T-cell (primary cell): Measurements from ENCODE around the gene KRT2. TPM values are rescaled to one million over a fixed set of nuclear protein-coding genes. Genes with fewer than 3 reads are reported as not detected.

Source experiments
- ATAC-seq, 4 experiments: fragments of 200-7000 bp in 3 of 4; fragments of 150-1000 bp in 1 of 4; cut with Tn5 transposase; replicated peaks in 1 of 4; 1 replicate in 3 of 4; 2 replicates in 1 of 4; pipeline ENCODE4 v1.10.0; 2021; ENCODE audit warnings: moderate library complexity in 3 of 4, mild to moderate bottlenecking in 2 of 4, moderate number of reproducible peaks in 1 of 4
- CTCF ChIA-PET, 2 donors: fragments of 300-600 bp; sonication (Branson Sonifier 250); formaldehyde crosslinking; loops; one replicate each; lab custom pipeline; 2022; ENCODE audit warnings: antibody characterized with exemption in 2 of 2; lab: Charles Lee
- POLR2A ChIA-PET, 2 donors: fragments of 300-600 bp; sonication (Branson Sonifier 250); formaldehyde crosslinking; loops; one replicate each; lab custom pipeline; 2022; ENCODE audit warnings: antibody characterized with exemption in 2 of 2; lab: Charles Lee
- DNase-seq, 35 experiments: peaks; one replicate each; pipeline versions ENCODE4 v3.0.0 to v3.0.0-alpha.2; 2013 to 2023
- H3K27ac ChIP-seq: one replicate; pipeline ENCODE4 v1.5.1; 2013; ENCODE audit warnings: low read length
- H3K27me3 ChIP-seq, 2 experiments: replicated peaks in 1 of 2; 1 replicate in 1 of 2; 2 replicates in 1 of 2; pipeline versions ENCODE4 v1.6.1 to v1.7.0; 2013; ENCODE audit warnings: low read length in 1 of 2, mixed read lengths in 1 of 2; ENCODE audit not compliant: control insufficient read depth in 2 of 2, insufficient read depth in 2 of 2; ENCODE audit errors: extremely low read depth in 1 of 2
- H3K36me3 ChIP-seq, 2 donors: 1 replicate in 1 of 2; 2 replicates in 1 of 2; pipeline versions ENCODE4 v1.6.1 to v1.7.0; 2013; ENCODE audit warnings: low read length in 1 of 2; ENCODE audit not compliant: control insufficient read depth in 2 of 2, insufficient read depth in 1 of 2; ENCODE audit errors: extremely low read depth in 1 of 2
- H3K4me1 ChIP-seq, 2 experiments: 1 replicate in 1 of 2; 2 replicates in 1 of 2; pipeline versions ENCODE4 v1.6.1 to v1.7.0; 2013; ENCODE audit warnings: low read length in 2 of 2, mixed read lengths in 1 of 2; ENCODE audit not compliant: insufficient read depth in 2 of 2, control insufficient read depth in 1 of 2; ENCODE audit errors: extremely low read depth in 1 of 2
- H3K4me3 ChIP-seq, 2 donors: 1 replicate in 1 of 2; 2 replicates in 1 of 2; pipeline versions ENCODE4 v1.5.1 to v1.7.0; 2013; ENCODE audit warnings: mild to moderate bottlenecking in 2 of 2, low read length in 1 of 2, moderate library complexity in 1 of 2; ENCODE audit not compliant: control insufficient read depth in 1 of 2; ENCODE audit errors: extremely low read depth in 1 of 2
- H3K9me3 ChIP-seq: 2 replicates; pipeline ENCODE4 v1.7.0; 2013
- H3K27ac Mint-ChIP-seq, 2 donors: one replicate each; pipeline ENCODE4 v1.8.0; 2020 to 2021; ENCODE audit warnings: mild to moderate bottlenecking in 2 of 2, mixed read lengths in 2 of 2
- H3K27me3 Mint-ChIP-seq, 2 donors: one replicate each; pipeline ENCODE4 v1.8.0; 2021 to 2022; ENCODE audit warnings: mixed read lengths in 2 of 2
- H3K36me3 Mint-ChIP-seq: one replicate; pipeline ENCODE4 v1.8.0; 2021; ENCODE audit warnings: mixed read lengths
- H3K4me1 Mint-ChIP-seq, 3 donors: one replicate each; pipeline ENCODE4 v1.8.0; 2020 to 2022; ENCODE audit warnings: mixed read lengths in 3 of 3, mild to moderate bottlenecking in 1 of 3
- H3K4me3 Mint-ChIP-seq, 3 donors: one replicate each; pipeline ENCODE4 v1.8.0; 2020 to 2022; ENCODE audit warnings: mild to moderate bottlenecking in 3 of 3, mixed read lengths in 3 of 3, moderate library complexity in 3 of 3
- H3K9me3 Mint-ChIP-seq, 3 donors: one replicate each; pipeline ENCODE4 v1.8.0; 2020 to 2022; ENCODE audit warnings: mixed read lengths in 3 of 3
- WGBS: methylation state at CpG from one replicate; pipeline ENCODE4 v1.1.5; 2013; ENCODE audit warnings: missing lambda C conversion rate; ENCODE audit not compliant: insufficient coverage; 5-methylcytosine and 5-hydroxymethylcytosine counted together
- total RNA-seq, 35 experiments: library from RNA in 6 of 35; stranded (reverse) in 6 of 35; fragments of 120-200 nt in 1 of 35; gene quantifications; one replicate each; pipeline versions ENCODE4 v1.2.1 to v1.2.4 and lab custom pipeline; 2013 to 2026

The KRT2 gene
- total RNA-seq, 5 donors from 2014 or later (not counting 1 experiment from before 2014, with no cell fraction given), result 0.13 to 2.6 (median 0.82) TPM

DNA sequence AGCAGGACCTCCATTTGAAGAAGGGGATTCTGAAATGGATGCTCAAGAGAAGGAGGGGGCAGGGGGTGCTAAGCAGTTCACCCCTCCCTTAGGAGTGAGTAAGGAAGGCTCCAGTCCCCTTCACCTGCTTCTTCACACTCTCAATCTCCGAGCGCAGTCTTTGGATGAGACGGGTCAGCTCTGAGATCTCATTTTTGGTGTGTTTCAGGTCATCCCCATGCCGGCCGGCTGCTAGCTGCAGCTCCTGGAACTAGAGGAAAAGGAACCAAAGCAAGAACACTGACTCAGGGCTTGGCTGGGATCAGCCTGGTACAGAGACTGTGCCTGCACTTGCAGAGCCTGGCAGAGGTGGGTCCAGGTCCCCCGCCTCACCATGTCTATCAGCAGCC, 40.9 kb downstream of the KRT2 start:
- Histone ChIP-seq H3K27me3 (peaks cover 0 to 3% of the 10 kb centered on the region in 2 experiments), H3K27ac (peak overlapping the region; percentile 60), H3K36me3 (no peaks in the 10 kb centered on the region), H3K4me3 (peak overlapping the region; percentile 34 to 55), H3K4me1 (peaks cover 89 to 93% of the 10 kb centered on the region in 2 experiments), H3K9me3 (no peaks in the 10 kb centered on the region)
- 100% methylated on average over 6 of the region's 6 CpGs for WGBS
- CTCF ChIA-PET, result interaction anchor here (0.7 to 1.6 kb wide), 6 partner anchors 25 to 260 kb away, joined by 3 to 24 read pairs (median 6); no protein-coding TSS in a partner anchor
- Mint-ChIP-seq H3K27me3 (peaks cover 0 to 5% of the 10 kb centered on the region in 2 donors), H3K27ac (peak overlapping the region; percentile 89 to 99), H3K4me3 (peak overlapping the region; percentile 65 to 79 (median 67)), H3K4me1 (peaks cover 94 to 98% (median 97%) of the 10 kb centered on the region in 3 donors), H3K36me3 (peaks cover 7% of the 10 kb centered on the region), H3K9me3 (no peaks in the 10 kb centered on the region)
- DNase-seq (peak in 1 of 35 experiments; percentile 13), ATAC-seq (no peak)
- POLR2A ChIA-PET, result interaction anchor here in 1 of 2 donors (1.1 kb wide), 1 partner anchor 34 kb away, joined by 3 read pairs; no protein-coding TSS in a partner anchor

DNA sequence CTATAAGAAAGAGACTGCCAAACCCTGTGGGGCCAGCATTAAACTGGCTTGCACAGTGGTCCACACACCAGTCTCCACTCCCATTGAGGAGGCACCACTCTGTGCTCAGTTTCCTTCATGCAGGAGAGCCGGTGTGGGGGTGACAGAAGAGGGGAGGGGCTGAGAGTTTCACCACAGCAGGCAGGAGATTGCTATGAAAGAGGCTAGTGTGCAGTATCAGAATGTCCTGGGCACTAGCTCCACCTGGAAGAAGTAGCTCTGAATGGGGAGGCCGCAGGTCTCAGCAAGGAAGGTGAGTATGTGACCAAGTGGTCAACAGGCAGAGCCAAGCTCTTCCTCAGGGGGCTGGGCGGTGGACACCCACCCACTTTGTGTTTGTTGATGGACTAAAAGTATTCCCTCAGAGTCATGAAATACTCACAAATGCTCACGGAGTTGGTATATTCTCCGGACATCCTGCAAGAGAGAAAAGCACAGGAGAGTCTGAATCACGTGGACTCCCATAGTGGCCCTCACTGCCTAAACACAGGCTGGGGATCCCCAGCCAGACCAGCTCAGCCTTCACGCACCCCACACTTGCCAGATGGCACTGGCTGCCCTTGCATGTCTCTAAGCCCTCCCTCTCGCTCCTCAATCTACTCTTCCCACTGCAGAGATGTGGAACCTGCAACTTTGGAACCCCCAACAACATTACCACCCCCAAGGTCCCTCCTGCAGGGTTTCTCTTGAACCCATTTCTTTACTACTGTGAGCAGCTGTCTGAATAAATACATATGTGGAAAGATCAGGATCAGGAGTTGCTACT, 43.0 kb downstream of the KRT2 start:
- peaks cover 84 to 92% of the 10 kb centered on the region in 2 experiments for H3K4me1 ChIP-seq
- POLR2A ChIA-PET, result no interaction called here
- Mint-ChIP-seq H3K27me3 (peaks cover 0 to 5% of the 10 kb centered on the region in 2 donors), H3K27ac (peak overlapping the region; percentile 92 to 99), H3K4me3 (peak overlapping the region in 2 of 3 donors; percentile 11 to 67), H3K4me1 (peaks cover 94 to 98% (median 96%) of the 10 kb centered on the region in 3 donors), H3K36me3 (peaks cover 7% of the 10 kb centered on the region), H3K9me3 (no peaks in the 10 kb centered on the region)
- ATAC-seq, result no peak
- peak in 5 of 35 experiments; percentile 18 to 45 (median 32) for DNase-seq
- peak overlapping the region; percentile 60 for H3K27ac ChIP-seq
- 92% methylated on average over 5 of the region's 8 CpGs for WGBS
- H3K27me3 ChIP-seq, result peaks cover 0 to 3% of the 10 kb centered on the region in 2 experiments
- CTCF ChIA-PET, result interaction anchor here in 1 of 2 donors (0.9 to 1.7 kb wide), 2 partner anchors 23 to 271 kb away, joined by 3 to 5 read pairs; no protein-coding TSS in a partner anchor
- no peaks in the 10 kb centered on the region for H3K36me3 ChIP-seq
- H3K4me3 ChIP-seq, result no peak overlapping the region
- no peaks in the 10 kb centered on the region for H3K9me3 ChIP-seq

DNA sequence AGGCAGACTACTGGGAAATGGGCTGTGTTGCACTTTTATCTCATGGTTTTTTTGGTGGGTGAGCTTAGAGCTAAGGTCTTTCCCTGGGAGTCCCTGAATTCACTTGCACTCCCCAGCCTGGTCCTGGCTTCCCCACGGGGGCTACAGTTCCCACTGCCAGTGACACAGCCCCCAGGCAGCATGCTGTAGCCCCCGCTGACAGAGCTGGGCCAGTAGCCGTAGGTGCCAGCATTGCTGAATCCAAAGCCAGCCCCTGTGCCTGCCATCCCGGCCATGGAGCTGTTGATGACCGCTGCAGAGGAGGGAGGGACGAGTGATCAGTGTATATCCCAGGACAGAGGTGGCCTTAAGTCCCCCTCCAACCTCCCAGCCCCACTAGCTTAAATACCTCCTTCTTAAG, 43.9 kb downstream of the KRT2 start:
- Mint-ChIP-seq H3K27me3 (peaks cover 0 to 5% of the 10 kb centered on the region in 2 donors), H3K9me3 (no peaks in the 10 kb centered on the region), H3K36me3 (peaks cover 7% of the 10 kb centered on the region), H3K27ac (peak overlapping the region; percentile 92 to 99), H3K4me3 (peak overlapping the region in 1 of 3 donors; percentile 67), H3K4me1 (peaks cover 94 to 98% (median 96%) of the 10 kb centered on the region in 3 donors)
- DNase-seq (peak in 1 of 35 experiments; percentile 7), ATAC-seq (no peak)
- ChIA-PET POLR2A (no interaction called here), CTCF (interaction anchor here in 1 of 2 donors (1.7 kb wide), 1 partner anchor 22 kb away, joined by 5 read pairs; no protein-coding TSS in a partner anchor)
- H3K4me1 ChIP-seq, result peaks cover 79 to 93% of the 10 kb centered on the region in 2 experiments
- H3K36me3 ChIP-seq, result no peaks in the 10 kb centered on the region
- H3K27me3 ChIP-seq, result peaks cover 0 to 3% of the 10 kb centered on the region in 2 experiments
- peak overlapping the region; percentile 31 for H3K27ac ChIP-seq
- WGBS, result 93% methylated on average over 3 of the region's 6 CpGs
- no peaks in the 10 kb centered on the region for H3K9me3 ChIP-seq
- no peak overlapping the region for H3K4me3 ChIP-seq

DNA sequence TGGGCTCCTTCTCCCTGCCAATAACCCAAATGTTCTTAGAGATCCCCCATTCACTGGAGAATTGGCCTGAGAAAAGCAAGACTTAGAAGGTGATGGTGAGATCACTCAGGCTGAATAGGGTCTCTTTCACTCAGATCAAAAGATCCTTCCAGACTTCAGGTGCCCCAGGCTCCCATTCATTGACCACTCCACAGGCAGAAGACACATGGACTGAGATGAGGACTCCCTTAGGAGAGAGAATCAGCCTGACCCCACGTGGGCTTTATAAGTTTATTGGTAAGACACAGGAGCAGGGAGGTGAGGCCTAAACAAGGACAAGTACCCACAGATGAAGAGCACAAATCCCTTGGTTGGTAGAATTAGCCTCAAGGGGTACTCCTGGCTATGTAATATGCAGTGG, 44.7 kb downstream of the KRT2 start:
- H3K27ac Mint-ChIP-seq, result peak overlapping the region; percentile 92 to 99

DNA sequence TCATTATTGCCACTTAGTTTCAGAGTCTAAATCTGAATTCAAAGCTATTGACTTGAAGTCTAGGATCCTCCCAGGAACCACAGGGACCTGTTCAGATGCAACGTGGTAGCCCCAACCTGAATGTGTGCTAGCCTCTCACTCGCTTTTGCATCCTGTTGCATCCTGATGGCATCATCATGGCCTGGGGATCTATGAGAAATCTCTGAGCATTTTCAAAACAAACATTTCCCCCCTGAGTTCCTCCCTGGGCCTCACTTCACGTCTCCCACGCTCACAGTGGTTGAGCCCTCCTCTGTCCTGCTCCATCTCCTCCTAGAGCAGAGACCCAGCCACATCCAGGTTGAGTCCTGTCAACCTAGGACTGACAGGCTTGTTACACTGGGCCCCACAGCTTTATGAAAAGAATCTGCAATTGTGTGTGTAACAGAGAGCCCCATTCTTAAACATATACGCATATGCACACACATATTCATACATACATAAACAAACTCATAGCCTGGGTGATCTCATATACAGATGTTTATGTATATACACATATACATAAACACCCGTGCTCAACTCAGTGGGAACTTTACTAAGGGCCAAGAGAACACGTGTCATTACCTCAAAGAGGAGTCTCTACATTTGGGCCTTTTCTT, 45.3 kb downstream of the KRT2 start:
- Histone ChIP-seq H3K36me3 (no peaks in the 10 kb centered on the region), H3K9me3 (no peaks in the 10 kb centered on the region), H3K27ac (no peak overlapping the region), H3K4me1 (peaks cover 75 to 86% of the 10 kb centered on the region in 2 experiments), H3K27me3 (peaks cover 0 to 4% of the 10 kb centered on the region in 2 experiments), H3K4me3 (no peak overlapping the region)
- CTCF ChIA-PET, result no interaction called here
- POLR2A ChIA-PET, result no interaction called here
- Mint-ChIP-seq H3K27ac (peak overlapping the region; percentile 92 to 99), H3K36me3 (peaks cover 6% of the 10 kb centered on the region), H3K4me1 (peaks cover 94 to 98% (median 96%) of the 10 kb centered on the region in 3 donors), H3K27me3 (peaks cover 0 to 4% of the 10 kb centered on the region in 2 donors), H3K4me3 (peak overlapping the region in 1 of 3 donors; percentile 67), H3K9me3 (no peaks in the 10 kb centered on the region)
- no peak for ATAC-seq
- WGBS, result 78% methylated on average over 5 of the region's 7 CpGs
- DNase-seq, result peak in 2 of 35 experiments; percentile 4 to 5

More for the DNA sequence above, 44.7 kb downstream of the KRT2 start:
- H3K4me1 ChIP-seq, result peaks cover 78 to 92% of the 10 kb centered on the region in 2 experiments
- no peak for ATAC-seq
- Mint-ChIP-seq H3K9me3 (no peaks in the 10 kb centered on the region), H3K27me3 (peaks cover 0 to 5% of the 10 kb centered on the region in 2 donors), H3K4me1 (peaks cover 94 to 98% (median 96%) of the 10 kb centered on the region in 3 donors), H3K4me3 (peak overlapping the region in 1 of 3 donors; percentile 67), H3K36me3 (peaks cover 7% of the 10 kb centered on the region)
- no peak overlapping the region for H3K4me3 ChIP-seq
- no peak overlapping the region for H3K27ac ChIP-seq
- no peaks in the 10 kb centered on the region for H3K9me3 ChIP-seq
- ChIA-PET POLR2A (no interaction called here), CTCF (interaction anchor here in 1 of 2 donors (1.7 kb wide), 1 partner anchor 21 kb away, joined by 5 read pairs; no protein-coding TSS in a partner anchor)
- H3K27me3 ChIP-seq, result peaks cover 0 to 3% of the 10 kb centered on the region in 2 experiments
- H3K36me3 ChIP-seq, result no peaks in the 10 kb centered on the region
- WGBS, result no CpG with 5 or more reads among the region's 1 CpG
- peak in 1 of 35 experiments; percentile 2 for DNase-seq

DNA sequence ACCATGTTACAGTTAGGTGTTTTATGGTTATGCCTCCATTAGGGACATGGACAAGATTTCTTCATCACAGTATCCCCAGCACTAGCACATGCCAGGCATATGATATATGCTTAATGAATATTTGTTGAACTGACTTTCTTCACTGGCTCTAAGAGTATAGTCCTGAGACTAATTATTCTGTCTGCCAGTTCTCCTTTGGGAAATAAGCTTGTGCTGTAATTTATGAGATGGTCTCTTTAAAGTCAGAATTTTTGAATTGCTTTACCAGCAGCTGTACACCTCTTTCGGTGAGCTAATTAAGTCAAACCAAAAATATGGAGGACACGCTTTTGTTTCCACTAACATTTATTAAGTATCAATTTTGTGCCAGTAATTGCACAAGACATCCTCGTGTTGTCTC, 45.9 kb downstream of the KRT2 start:
- no peaks in the 10 kb centered on the region for H3K36me3 ChIP-seq
- DNase-seq, result no peak
- H3K4me1 ChIP-seq, result peaks cover 73 to 81% of the 10 kb centered on the region in 2 experiments
- H3K36me3 Mint-ChIP-seq, result peaks cover 4% of the 10 kb centered on the region
- peak overlapping the region; percentile 29 to 60 for H3K27ac Mint-ChIP-seq
- peaks cover 0 to 10% of the 10 kb centered on the region in 2 experiments for H3K27me3 ChIP-seq
- ChIA-PET CTCF (interaction anchor here in 1 of 2 donors (0.6 kb wide), 1 partner anchor 274 kb away, joined by 3 read pairs; no protein-coding TSS in a partner anchor), POLR2A (no interaction called here)
- no peaks in the 10 kb centered on the region for H3K9me3 ChIP-seq
- H3K27ac ChIP-seq, result no peak overlapping the region
- H3K4me1 Mint-ChIP-seq, result peaks cover 92 to 94% (median 92%) of the 10 kb centered on the region in 3 donors
- ATAC-seq, result no peak
- WGBS, result 74% methylated on average over 3 of the region's 3 CpGs
- peak overlapping the region in 1 of 3 donors; percentile 29 for H3K4me3 Mint-ChIP-seq
- H3K4me3 ChIP-seq, result no peak overlapping the region
- peaks cover 0 to 4% of the 10 kb centered on the region in 2 donors for H3K27me3 Mint-ChIP-seq
- H3K9me3 Mint-ChIP-seq, result no peaks in the 10 kb centered on the region
